NK-92 (cell line): Measurements from ENCODE around the gene PRKG1.

Experiments
- DNase-seq: peaks from one replicate; lab custom pipeline; 2025; ENCODE audit not compliant: unreplicated experiment; lab: John Stamatoyannopoulos, UW

PRKG1 gene

GRCh38 chr10:51217505-51217904, 143.2 kb downstream of the PRKG1 start:
- no peak for DNase-seq

- DNase-seq, result no peak
These were observed 150.4 kb downstream of the PRKG1 start for GRCh38 chr10:51224671-51225161.

- DNase-seq, result no peak
These were observed 153.8 kb downstream of the PRKG1 start for GRCh38 chr10:51227897-51228713.

- DNase-seq, result no peak
These were observed 154.4 kb downstream of the PRKG1 start for GRCh38 chr10:51228714-51229100.

GRCh38 chr10:51230887-51231585, 156.7 kb downstream of the PRKG1 start:
- DNase-seq, result no peak

GRCh38 chr10:51231754-51232153, 157.5 kb downstream of the PRKG1 start:
- no peak for DNase-seq

- no peak for DNase-seq
These were observed 159.2 kb downstream of the PRKG1 start for GRCh38 chr10:51233337-51234100.

- no peak for DNase-seq
These were observed 161.6 kb downstream of the PRKG1 start for GRCh38 chr10:51235865-51236264.

GRCh38 chr10:51239006-51239405, 164.7 kb downstream of the PRKG1 start:
- no peak for DNase-seq

GRCh38 chr10:51241461-51241860, 167.2 kb downstream of the PRKG1 start:
- no peak for DNase-seq

GRCh38 chr10:51242393-51242792, 168.1 kb downstream of the PRKG1 start:
- no peak for DNase-seq

- DNase-seq, result no peak
These were observed 170.0 kb downstream of the PRKG1 start for GRCh38 chr10:51244309-51244708.

- no peak for DNase-seq
These were observed 170.6 kb downstream of the PRKG1 start for GRCh38 chr10:51244748-51245490.

GRCh38 chr10:51246156-51246555, 171.9 kb downstream of the PRKG1 start:
- no peak for DNase-seq

- no peak for DNase-seq
These were observed 176.1 kb downstream of the PRKG1 start for GRCh38 chr10:51250278-51250920.

GRCh38 chr10:51251110-51251509, 176.8 kb downstream of the PRKG1 start:
- DNase-seq, result no peak

GRCh38 chr10:51255381-51255780, 181.1 kb downstream of the PRKG1 start:
- DNase-seq, result no peak

GRCh38 chr10:51257511-51258248, 183.4 kb downstream of the PRKG1 start:
- no peak for DNase-seq

GRCh38 chr10:51260376-51260775, 186.1 kb downstream of the PRKG1 start:
- no peak for DNase-seq

- DNase-seq, result no peak
These were observed 192.2 kb downstream of the PRKG1 start for GRCh38 chr10:51266496-51266895.
